Heart right ventricle (tissue), 16 donors: ENCODE data around the gene JADE1. TPM values are rescaled to one million over a fixed set of nuclear protein-coding genes. Genes with fewer than 3 reads are reported as not detected.

Source experiments
- ATAC-seq, 8 donors: fragments of 200-7000 bp; cut with Tn5 transposase; one replicate each; pipeline ENCODE4 v1.9.1; 2020; ENCODE audit warnings: mild to moderate bottlenecking in 8 of 8, moderate library complexity in 8 of 8, moderate number of reproducible peaks in 1 of 8
- DNase-seq, 2 donors: peaks; one replicate each; pipeline ENCODE4 v3.0.0-alpha.2; 2020
- H3K27ac ChIP-seq, 10 donors: fragments of 200-600 bp; sonication (generic) in 2 of 10; one replicate each; pipeline versions ENCODE4 v1.5.0 to v1.8.0; 2020 to 2022; ENCODE audit warnings: mild to moderate bottlenecking in 3 of 10
- H3K27me3 ChIP-seq, 7 donors: fragments of 200-600 bp; one replicate each; pipeline ENCODE4 v1.8.0; 2021 to 2022; ENCODE audit warnings: mild to moderate bottlenecking in 2 of 7
- H3K36me3 ChIP-seq, 9 donors: fragments of 200-600 bp; sonication (generic) in 1 of 9; one replicate each; pipeline versions ENCODE4 v1.5.0 to v1.8.0; 2020 to 2022; ENCODE audit warnings: mild to moderate bottlenecking in 2 of 9
- H3K4me1 ChIP-seq, 9 donors: fragments of 200-600 bp; sonication (generic) in 1 of 9; one replicate each; pipeline versions ENCODE4 v1.5.0 to v1.8.0; 2020 to 2022; ENCODE audit warnings: mild to moderate bottlenecking in 4 of 9
- H3K4me3 ChIP-seq, 10 donors: fragments of 200-600 bp; sonication (generic) in 2 of 10; one replicate each; pipeline versions ENCODE4 v1.5.0 to v1.8.0; 2020 to 2022; ENCODE audit warnings: mild to moderate bottlenecking in 7 of 10, moderate library complexity in 2 of 10
- H3K9me3 ChIP-seq, 11 donors: fragments of 200-600 bp in 10 of 11; sonication (generic) in 2 of 11; one replicate each; pipeline versions ENCODE4 v1.5.0 to v1.8.0; 2013 to 2022; ENCODE audit warnings: mild to moderate bottlenecking in 2 of 11, control low read depth in 1 of 11, moderate library complexity in 1 of 11
- WGBS, 2 donors: extraction: QIAGEN DNeasy Blood & Tissue Kit; methylation state at CpG; one replicate each; pipeline ENCODE4 v1.1.7; 2013; ENCODE audit warnings: inconsistent platforms in 1 of 2; 5-methylcytosine and 5-hydroxymethylcytosine counted together
- intact Hi-C, 10 donors: fragments of 100-400 bp; cut with DNase I; formaldehyde crosslinking; loops; one replicate each; pipeline versions ENCODE4 v1.11.1 to v1.14.2; 2022
- polyA plus RNA-seq, 2 donors: library from polyadenylated mRNA; stranded (reverse); fragments of 200-250 nt; gene quantifications; one replicate each; pipeline ENCODE4 v1.2.3, GENCODE V29; 2013
- total RNA-seq, 10 donors: library from RNA; stranded (reverse); fragmentation: NEBNext Ultra II Directional in 3 of 10; extraction: Animal tissue kit (Norgen Biotek cat#: 25700) in 3 of 10; gene quantifications; one replicate each; pipeline versions ENCODE4 v1.2.1 to v1.2.4, GENCODE V29; 2021 to 2023
- TF ChIP-seq, protein P1 (sequence below), 9 donors: fragments of 200-600 bp; sonication (generic) in 2 of 9; IDR thresholded peaks; one replicate each; pipeline versions ENCODE4 v1.5.0 to v1.8.0; 2021 to 2022; ENCODE audit warnings: antibody characterized with exemption in 9 of 9, mild to moderate bottlenecking in 5 of 9, moderate library complexity in 1 of 9
- donor health status: Arrhythmogenic right ventricular cardiomyopathy.
- donor health status: ischemic (EF 13 %, LVEDD 7.1; RV severe dilation, severe dysfunction).
- donor health status: healthy with polysubstance abuse.
- donor health status: DM: no; HTN: yes; CAD: no.
- donor health status: DM: no; HTN: no; CAD: no.
- donor health status: ischemic (EF 25% LVEDD 6.9; RV normal size, moderate dysfunction).
- donor health status: ischemic (EF 25% LVEDD 5.7; RV mildly dilated, moderate dysfunction).
- donor health status: healthy.
- donor health status: DM: yes; HTN: yes; CAD: no.
- donor health status: Ischemic cardiomyopathy.
- donor health status: ischemic (EF 35%, LVEDD 5.7; RV mildly dilated, moderate dysfunction).
- donor health status: nonischemic (EF 11% LVEDD 7.7; RV severe dilation, severe dysfunction).
- donor health status: DM: yes; HTN: yes; CAD: no.
- donor health status: PGD.
- donor health status: ischemic (EF 29% LVEDD 5.4; RV normal size, mild dysfunction).
- donor health status: nonischemic (EF 23%, LVEDD 6.1; RV moderate dilation, normal function).

JADE1 gene
- total and polyA plus RNA-seq, 12 donors, result 12.1 to 32.3 (median 23.5) TPM

DNA sequence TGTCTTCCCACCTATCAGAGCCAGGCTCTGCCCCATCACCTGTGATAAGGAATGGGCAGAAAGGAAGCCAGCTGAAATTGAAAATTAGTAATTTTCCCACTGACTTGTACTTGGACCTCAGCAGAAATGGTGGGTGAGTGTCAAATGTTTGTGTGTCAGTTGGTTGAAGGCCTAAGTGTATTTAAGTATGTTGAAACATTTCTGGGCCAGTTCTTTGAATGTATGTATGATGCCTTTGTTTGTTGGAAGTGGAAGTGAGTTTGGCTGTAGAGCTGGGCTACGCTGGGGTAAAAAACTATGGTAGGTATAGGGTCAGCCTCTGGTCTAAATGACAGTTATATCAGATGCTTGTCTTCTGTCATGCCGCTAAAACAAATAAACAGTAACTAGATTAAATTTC is 27.7 kb downstream of the JADE1 start:
- Histone ChIP-seq H3K36me3 (peaks cover 0 to 45% (median 0%) of the 10 kb centered on the region in 9 donors), H3K4me3 (no peak overlapping the region), H3K9me3 (no peaks in the 10 kb centered on the region), H3K4me1 (peaks cover 3 to 85% (median 52%) of the 10 kb centered on the region in 9 donors), H3K27ac (peak overlapping the region in 7 of 10 donors; percentile 0 to 77 (median 34)), H3K27me3 (no peaks in the 10 kb centered on the region)
- TF ChIP-seq, protein P1, sequence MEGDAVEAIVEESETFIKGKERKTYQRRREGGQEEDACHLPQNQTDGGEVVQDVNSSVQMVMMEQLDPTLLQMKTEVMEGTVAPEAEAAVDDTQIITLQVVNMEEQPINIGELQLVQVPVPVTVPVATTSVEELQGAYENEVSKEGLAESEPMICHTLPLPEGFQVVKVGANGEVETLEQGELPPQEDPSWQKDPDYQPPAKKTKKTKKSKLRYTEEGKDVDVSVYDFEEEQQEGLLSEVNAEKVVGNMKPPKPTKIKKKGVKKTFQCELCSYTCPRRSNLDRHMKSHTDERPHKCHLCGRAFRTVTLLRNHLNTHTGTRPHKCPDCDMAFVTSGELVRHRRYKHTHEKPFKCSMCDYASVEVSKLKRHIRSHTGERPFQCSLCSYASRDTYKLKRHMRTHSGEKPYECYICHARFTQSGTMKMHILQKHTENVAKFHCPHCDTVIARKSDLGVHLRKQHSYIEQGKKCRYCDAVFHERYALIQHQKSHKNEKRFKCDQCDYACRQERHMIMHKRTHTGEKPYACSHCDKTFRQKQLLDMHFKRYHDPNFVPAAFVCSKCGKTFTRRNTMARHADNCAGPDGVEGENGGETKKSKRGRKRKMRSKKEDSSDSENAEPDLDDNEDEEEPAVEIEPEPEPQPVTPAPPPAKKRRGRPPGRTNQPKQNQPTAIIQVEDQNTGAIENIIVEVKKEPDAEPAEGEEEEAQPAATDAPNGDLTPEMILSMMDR (IDR thresholded peaks at IDR 0.05), result no peak
- no peak for ATAC-seq
- no peak for DNase-seq
- intact Hi-C loops, result loop anchor here in 1 of 10 donors (10.0 kb wide), 1 partner anchor 552 kb away; the partner anchor contains the start of gene PGRMC2
- WGBS, 2 donors, result 90 to 95% methylated on average over 2 of the region's 2 CpGs

DNA sequence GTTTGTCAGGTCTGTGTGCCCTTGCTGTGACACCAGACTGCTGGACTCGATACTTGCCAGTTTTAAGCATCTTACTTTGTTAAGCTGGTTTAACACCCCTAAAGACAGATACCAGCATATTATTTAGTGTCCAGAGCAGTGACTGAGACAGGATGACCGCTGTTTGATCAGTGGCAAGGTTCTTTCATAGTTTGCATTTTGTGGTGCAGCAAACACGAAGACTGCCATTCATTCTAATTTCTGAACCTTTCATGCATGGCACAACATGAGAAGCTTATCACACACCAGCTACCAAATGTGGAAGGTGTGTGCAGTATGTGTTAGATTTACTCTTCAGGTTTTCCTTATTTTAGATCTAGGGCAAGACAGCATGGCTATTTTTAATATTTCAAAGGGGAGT is 28.2 kb downstream of the JADE1 start:
- no peaks in the 10 kb centered on the region for H3K9me3 ChIP-seq
- peaks cover 0 to 42% (median 0%) of the 10 kb centered on the region in 9 donors for H3K36me3 ChIP-seq
- DNase-seq, result no peak
- H3K4me3 ChIP-seq, result no peak overlapping the region
- WGBS, 2 donors, result 66 to 83% methylated on average over 3 of the region's 3 CpGs
- no peak for ATAC-seq
- H3K4me1 ChIP-seq, result peaks cover 6 to 82% (median 52%) of the 10 kb centered on the region in 9 donors
- TF ChIP-seq, protein P1 (IDR thresholded peaks at IDR 0.05), result no peak
- intact Hi-C loops, result loop anchor here in 1 of 10 donors (10.0 kb wide), 1 partner anchor 553 kb away; the partner anchor contains the start of gene PGRMC2
- H3K27ac ChIP-seq, result peak overlapping the region in 5 of 10 donors; percentile 24 to 73 (median 34)
- H3K27me3 ChIP-seq, result no peaks in the 10 kb centered on the region

DNA sequence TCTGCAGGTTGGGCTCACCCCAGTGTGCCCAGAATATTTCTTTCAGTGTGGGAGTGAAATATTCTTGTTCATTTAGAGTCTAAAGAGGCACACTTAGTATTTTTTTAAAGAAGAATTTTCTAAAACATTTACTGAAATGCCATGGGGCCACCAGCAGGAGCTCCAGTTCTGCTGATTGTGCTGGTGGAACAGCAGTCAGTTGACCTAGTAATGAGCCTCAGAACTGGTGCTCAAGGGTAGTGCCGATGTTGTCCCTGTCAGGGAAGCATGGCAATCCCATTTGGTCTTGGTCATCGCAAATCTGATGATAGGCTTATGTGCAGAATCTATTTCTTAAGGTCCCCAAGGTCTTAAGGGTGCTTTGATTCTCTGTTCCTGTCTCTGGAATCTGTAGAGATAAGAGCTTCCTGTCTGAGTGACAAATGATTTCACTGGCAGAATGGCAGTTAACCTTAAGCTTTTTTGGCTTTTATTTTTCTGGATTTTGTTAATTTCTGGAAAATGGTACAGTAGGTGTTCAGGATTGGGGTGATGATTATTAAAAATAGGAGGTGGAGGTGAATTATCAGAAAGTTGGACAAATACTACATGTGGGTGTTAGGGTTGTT is 31.3 kb downstream of the JADE1 start:
- H3K27ac ChIP-seq, result peak overlapping the region in 2 of 10 donors; percentile 20 to 21
- 44 to 50% methylated on average over 2 of the region's 2 CpGs for WGBS, 2 donors

DNA sequence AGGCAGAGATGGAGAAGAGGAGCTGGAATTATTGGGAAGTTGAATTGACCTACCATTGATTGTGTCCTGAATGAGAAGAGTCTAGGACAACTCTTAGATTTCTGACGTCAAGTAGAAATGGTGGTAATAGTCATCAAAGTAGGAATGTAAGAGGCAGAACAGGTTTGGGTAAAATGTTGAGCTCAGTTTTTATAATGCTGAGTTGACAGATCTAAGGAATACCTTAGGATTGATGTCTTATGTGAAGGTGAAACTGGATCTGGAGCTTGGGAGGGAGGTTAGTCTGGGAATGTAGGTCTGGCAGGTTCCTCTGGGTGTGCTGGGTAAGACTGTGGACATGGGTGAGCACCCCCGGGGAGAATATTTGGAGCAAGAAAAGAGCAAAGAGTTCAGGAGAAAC is 31.9 kb downstream of the JADE1 start:
- ATAC-seq (no peak), DNase-seq (no peak)
- Histone ChIP-seq H3K27me3 (no peaks in the 10 kb centered on the region), H3K27ac (no peak overlapping the region), H3K4me3 (no peak overlapping the region), H3K9me3 (no peaks in the 10 kb centered on the region), H3K4me1 (peaks cover 10 to 95% (median 65%) of the 10 kb centered on the region in 9 donors), H3K36me3 (peaks cover 0 to 46% (median 8%) of the 10 kb centered on the region in 9 donors)
- TF ChIP-seq, protein P1 (IDR thresholded peaks at IDR 0.05), result no peak
- 93 to 94% methylated on average over 2 of the region's 2 CpGs for WGBS, 2 donors
- intact Hi-C loops, result no loop called here

More for the DNA sequence above, 31.3 kb downstream of the JADE1 start:
- ATAC-seq (no peak), DNase-seq (no peak)
- Histone ChIP-seq H3K4me1 (peaks cover 10 to 95% (median 71%) of the 10 kb centered on the region in 9 donors), H3K9me3 (no peaks in the 10 kb centered on the region), H3K27me3 (no peaks in the 10 kb centered on the region), H3K36me3 (peaks cover 0 to 45% (median 3%) of the 10 kb centered on the region in 9 donors), H3K4me3 (no peak overlapping the region)
- TF ChIP-seq, protein P1 (IDR thresholded peaks at IDR 0.05), result no peak
- intact Hi-C loops, result no loop called here
